GM18858 (cell line): ENCODE results near the gene NTHL1.

Experiments used
- ATAC-seq: cut with Tn5 transposase; IDR thresholded peaks from one replicate; pipeline ENCODE4 v1.9.1; 2021; ENCODE audit not compliant: unreplicated experiment

NTHL1 gene

GRCh38 chr16:1998360-1998835 lies 49.2 kb downstream of the NTHL1 start:
- no peak for ATAC-seq

- ATAC-seq: no peak
Measured at GRCh38 chr16:1997494-1998359, 49.9 kb downstream of the NTHL1 start.

GRCh38 chr16:1993731-1994131 lies 53.9 kb downstream of the NTHL1 start:
- ATAC-seq: no peak

GRCh38 chr16:1992704-1993317 lies 54.8 kb downstream of the NTHL1 start:
- ATAC-seq: no peak

- ATAC-seq: no peak
Measured at GRCh38 chr16:1991948-1992703, 55.5 kb downstream of the NTHL1 start.

- no peak for ATAC-seq
Measured at GRCh38 chr16:1991588-1991947, 56.1 kb downstream of the NTHL1 start.

- ATAC-seq: no peak
Measured at GRCh38 chr16:1991135-1991551, 56.5 kb downstream of the NTHL1 start.

- ATAC-seq: no peak
Measured at GRCh38 chr16:1990351-1991134, 57.1 kb downstream of the NTHL1 start.

- no peak for ATAC-seq
Measured at GRCh38 chr16:1990101-1990350, 57.6 kb downstream of the NTHL1 start.
